ENCODE results near the gene TEX26.

TEX26 gene

DNA sequence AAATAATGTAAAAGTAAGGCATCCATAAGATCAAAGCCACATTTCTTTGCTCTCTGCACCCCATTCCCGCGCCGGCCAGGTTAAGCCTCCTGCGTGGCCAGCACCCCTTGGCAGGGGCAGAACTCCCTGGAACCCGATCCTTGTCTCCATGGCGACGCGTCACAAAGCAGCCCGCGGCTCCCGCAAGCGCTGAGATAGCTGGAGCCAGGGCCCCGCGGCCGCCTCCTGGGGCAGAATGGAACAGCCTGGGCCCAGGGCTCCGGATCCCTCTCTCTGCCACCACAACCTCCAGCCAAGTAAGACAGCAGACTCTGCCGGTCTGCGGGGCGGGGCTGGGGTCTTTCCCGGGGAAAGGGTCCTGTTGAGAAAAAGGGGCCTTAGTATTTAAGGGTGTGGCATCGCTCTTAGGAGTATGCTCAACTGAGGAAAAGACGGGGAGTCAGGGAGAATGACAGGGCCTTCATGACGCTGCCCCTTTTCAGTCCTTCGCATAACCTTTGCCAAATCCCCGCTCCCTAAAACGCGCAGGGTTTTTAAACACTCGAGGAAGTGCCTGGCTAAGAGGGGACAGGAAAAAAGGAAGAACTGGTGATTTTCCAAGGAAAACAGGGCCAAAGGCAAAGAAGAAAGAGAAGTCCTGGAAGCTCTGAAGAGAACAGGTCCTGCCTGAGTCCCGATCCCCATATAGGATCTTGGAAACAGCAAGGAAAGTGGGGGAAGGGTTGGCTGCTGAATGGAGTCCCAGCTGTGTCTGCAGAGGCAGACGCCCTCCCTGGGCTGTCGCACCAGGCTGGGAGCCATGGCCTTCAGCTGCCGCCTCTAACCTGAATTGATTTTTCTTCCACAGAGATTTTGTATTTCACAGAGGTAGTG is at the start of gene TEX26:
Gene TEX26, plus strand, starts transcription at position 176 of the 873 bp plus-strand sequence. Its CDS starts 60 bp downstream, at position 236.
- DNase-seq (ENCODE audit: low read depth) = no peak

DNA sequence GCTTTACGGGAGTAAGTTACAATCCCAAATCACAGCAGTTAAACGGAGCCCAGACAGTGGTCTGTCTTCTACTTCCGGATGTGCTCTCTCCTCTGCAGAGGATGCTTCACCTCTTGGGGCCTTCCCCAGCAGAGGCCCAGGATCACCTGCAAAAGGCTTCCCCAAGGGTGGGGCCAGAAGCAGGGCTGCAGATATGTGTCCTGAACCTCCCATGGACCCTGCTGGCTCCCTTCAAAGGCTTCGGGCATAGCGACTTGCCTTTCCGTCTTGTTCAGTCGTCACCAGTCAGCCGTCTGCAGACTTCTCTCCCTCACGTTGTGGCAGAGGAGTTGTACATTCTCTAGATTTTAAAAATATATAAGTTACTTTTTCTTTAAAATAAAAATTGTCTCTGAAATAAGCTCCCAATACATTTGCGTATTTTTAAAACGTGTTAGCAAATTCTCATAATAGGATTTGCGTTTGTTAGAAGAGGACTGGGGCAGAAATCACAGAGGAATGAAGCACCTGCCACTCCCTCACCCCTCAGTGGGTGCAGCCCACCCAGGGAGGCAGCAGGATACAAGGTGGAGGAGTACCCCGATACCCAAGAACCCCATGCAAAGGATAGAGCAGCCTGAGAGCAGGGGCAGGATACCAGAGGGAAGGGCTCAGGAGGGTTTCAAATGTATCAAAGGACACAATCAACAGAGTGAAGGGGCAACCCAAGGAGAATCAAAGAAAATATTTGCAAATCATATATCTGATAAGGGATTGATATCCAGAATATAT is 49.3 kb upstream of the TEX26 start:
- no peak for DNase-seq (ENCODE audit: low read depth)

DNA sequence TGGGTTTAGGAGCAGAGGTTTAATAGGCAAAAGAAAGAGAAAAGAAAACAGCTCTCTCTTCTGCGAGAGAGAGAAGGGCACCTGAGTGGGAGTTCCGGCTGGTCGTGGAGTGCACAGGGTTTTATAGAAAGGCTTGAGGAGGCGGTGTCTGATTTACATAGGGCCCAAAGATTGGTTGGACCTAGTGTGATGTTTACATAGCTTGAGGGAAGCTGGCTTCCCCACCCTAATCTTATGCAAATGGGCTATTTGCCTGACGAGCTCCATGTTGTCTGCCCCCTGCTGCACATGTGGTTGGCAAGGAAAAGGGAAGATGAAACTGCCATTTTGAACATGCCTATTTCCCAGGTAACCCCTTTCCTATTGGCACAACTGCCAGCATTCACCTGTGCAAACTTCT is 47.9 kb upstream of the TEX26 start:
- DNase-seq (ENCODE audit: low read depth) = no peak

DNA sequence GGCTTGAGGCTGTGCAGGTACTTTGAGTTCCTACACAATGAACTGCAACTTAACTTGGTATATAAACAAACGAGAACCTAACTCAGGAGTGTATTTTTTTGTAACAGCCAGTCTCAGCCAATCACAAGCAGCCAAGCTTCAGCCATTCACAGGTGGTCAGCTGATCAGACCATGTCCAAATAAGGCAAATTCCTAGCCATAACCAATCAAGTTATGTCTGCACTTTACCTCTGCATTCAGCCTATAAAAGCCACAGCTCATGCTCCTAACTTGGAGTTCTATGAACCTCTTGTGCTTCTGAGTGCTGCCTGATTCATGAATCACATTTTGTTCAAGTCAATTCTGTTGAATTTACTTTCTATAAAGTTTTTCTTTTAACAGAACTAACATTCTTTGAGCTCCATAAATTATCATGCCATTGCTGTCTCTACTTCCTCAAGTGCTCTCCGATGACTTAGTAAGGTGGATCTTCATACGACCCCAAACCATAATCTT is 43.2 kb upstream of the TEX26 start:
- no peak for DNase-seq (ENCODE audit: low read depth)

DNA sequence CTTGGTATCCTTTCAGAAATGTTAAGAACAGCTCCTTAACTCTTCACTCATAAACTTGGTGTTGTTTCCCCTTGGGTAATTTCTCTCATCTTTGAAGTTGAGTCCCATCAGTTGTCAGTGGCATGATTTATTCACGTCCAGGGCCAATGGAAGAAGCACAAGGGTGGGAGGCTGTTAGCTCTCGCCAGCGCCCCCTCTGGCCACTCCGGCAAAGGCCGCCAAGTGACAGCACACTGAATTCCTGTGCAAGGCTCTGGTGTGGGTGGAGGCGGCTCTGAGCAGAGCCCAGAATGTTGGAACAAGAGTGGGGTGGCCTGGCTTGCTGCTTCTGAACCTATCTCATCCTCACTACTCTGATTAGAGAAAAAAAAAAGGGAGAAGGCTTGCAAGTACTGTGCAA is 39.5 kb upstream of the TEX26 start:
- DNase-seq (ENCODE audit: low read depth) = no peak

DNA sequence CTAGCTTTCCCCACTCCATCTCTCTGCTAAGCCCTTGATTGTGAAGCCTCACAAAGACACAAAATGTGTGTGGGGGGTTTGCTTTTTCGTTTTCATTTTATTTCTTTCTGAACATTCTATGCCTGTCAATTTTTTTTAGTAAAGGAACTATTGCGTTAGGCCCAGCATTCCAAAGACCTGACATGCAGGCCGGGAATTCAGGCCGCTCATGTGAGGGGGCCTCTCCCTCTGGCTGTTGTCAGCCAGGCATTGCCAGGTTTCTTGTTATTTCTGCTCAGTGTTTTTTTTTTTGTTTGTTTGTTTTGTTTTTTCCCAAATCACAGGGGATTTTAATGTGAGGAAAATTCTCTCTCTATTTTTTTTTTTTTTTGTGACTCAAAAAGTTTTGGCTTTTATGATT is 36.7 kb upstream of the TEX26 start:
- DNase-seq (ENCODE audit: low read depth) = no peak

DNA sequence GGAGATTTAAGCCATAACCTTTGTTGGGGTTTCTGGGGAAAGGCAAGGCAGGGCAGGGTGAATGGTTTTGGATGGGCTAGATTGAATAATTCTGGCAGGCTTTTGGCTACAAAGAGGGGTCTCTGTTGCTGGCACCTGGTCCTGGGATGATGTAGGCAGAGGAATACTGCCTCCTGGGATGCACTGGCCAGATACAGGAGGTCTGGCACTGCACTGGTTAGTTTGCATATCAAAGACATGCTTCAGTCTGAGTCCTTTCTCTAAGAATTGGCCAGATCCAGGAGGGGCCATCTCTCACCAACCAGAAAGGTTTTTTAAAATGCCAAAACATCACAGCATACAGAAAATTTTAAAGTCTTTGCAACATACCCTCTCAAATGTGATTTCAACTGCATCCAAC is 34.4 kb upstream of the TEX26 start:
- DNase-seq (ENCODE audit: low read depth) = no peak

DNA sequence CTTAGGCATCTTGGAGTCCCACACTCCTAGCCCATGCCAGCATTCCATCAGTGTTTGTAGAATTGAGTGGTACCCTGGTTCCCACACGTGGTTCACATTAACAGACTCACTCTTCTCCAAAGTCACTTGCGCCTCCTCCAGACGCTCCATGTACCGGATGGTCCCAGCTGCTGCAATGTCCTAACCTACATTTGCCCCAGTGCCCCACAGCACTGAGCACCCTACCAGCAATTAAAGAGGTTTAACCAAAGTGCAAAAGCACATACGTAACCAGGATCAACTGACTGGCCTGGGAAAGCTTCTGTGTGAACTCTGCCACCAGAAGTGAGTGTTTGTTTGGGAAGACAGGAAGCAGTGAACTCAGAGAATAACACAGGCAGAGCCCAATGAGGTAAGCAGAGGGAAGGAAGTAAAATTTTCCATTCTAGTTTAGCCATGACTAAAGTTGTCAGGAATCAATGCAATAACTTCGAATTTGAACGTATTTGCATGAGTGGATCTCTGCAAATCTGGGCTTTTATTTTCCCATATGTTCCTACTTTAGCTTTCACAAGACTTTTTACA is 33.7 kb upstream of the TEX26 start:
- DNase-seq (ENCODE audit: low read depth) = no peak

DNA sequence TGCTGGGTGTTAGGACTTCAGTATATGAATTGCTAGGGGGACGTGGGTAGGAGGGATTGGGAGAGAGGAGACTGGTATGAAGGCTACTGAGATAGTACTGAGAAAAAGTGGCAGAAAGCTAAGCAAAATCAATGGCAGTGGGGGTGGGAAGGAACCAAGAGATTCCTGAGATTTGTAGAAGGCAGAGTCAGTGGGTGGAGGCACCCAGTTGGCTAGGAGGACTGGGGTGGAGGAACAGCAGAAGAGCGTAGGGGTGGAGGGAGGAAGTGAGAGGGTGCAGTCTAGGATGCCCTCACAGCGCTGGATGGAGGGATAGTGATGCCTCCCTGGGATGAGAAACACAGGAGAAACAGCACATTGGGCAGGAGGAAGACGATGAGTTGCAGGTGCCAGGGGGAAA is 32.0 kb upstream of the TEX26 start:
- no peak for DNase-seq (ENCODE audit: low read depth)

DNA sequence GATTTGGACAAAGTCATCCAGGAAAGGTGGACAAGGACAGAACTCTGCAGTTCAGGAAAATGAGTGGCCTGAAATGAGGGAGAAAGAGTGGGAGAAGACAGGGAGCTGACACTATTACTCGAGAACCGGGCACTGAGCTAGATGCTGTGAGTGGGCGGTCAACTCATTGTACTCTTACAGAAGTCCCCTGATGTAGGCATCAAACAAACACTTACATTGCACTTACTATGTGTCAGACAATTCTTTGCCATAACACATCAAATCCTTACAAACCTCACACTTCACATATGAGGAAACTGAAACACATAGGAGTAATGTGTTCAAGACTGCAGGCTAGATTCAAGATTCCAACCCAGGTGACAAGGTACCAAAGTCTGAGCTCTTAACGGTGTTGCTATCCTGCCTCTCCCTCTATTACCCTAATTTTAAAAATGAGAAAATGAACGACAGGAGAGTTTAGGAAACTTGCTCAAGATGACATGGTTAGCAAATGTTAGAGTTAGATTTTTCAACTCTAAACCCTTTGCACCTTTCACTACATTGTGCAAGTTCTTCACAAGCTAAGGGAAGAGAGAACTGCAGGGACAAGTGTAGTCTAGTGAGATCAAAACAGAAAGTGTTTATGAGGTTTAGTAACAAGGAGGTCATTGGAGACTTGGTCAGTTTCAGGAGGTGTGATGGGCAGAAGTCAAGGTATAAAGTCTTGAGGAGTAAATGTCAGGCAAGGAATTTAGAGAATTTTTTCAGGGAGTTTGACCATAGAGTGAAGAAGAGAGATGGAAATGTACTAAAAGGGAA is 31.3 kb upstream of the TEX26 start:
- DNase-seq (ENCODE audit: low read depth) = no peak

DNA sequence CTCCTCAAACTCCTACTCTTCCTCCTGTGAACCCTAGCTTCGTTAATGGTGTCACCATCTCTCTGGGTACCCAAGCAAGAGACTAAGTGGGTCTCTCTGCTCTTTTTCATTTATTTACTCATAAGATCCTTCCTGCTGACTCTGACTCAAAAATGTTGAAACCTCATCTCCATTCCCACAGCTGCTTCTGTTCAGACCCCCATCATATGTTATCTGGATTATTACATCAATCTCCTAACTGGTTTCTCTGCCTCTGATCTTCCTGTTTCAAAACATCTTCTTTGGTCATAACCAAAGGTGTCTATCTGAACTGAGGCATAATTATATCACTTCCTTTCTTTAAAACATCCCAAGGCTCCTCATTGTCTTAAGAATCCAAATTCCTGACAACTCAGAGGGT is 28.4 kb upstream of the TEX26 start:
- DNase-seq (ENCODE audit: low read depth) = no peak

DNA sequence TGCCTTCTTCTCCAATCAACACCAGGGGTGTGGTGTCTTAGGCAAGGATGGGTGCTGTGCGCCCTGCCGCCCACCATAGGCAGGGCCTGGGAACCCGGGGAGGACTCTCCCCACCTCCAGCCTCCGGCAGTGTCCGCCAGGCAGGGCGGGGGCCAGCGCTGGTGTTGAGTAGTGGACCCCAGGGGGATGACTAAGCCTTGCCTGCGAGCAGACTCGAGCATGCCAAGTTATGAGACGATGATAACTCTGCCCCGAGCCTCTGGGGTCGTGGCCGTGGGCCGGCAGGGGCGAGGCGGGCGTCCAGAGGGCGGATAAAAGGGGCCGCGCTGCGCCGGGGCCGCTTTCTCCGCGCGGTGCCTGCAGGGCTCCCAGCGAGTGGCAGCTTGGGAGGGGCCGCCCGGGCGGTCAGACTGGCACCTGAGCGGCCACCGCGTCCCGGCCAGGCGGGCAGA is 26.5 kb upstream of the TEX26 start, which contains the start of gene MEDAG:
Gene MEDAG, plus strand, starts transcription at position 340 of the 452 bp plus-strand sequence. CDS start 245 bp downstream, outside the sequence.
- DNase-seq (ENCODE audit: low read depth) = no peak

DNA sequence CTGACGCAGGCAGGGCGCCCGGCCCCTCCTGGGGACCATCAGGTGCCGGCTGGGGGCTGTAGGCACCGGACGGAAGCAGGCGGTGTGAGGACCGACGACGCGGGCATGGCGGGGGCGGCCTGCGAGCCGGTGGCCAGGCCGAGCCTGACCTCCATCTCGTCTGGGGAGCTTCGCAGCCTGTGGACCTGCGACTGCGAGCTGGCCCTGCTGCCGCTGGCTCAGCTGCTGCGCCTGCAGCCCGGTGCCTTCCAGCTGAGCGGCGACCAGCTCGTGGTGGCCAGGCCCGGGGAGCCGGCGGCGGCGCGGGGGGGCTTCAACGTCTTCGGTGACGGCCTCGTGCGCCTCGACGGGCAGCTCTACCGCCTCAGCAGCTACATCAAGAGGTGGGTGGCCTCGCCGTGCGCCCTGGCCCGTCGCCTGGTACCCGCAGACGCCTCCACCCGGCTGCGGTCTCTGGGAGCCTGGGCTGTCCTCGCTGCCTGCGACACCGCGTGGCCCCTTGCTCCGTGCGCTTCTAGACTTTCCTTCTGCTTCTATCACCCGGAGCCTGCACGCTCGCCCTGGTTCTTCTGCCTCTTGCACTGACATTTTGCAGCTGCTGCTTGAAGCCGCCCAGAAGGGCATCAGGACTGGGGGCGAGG is 25.9 kb upstream of the TEX26 start:
- DNase-seq (ENCODE audit: low read depth) = no peak

DNA sequence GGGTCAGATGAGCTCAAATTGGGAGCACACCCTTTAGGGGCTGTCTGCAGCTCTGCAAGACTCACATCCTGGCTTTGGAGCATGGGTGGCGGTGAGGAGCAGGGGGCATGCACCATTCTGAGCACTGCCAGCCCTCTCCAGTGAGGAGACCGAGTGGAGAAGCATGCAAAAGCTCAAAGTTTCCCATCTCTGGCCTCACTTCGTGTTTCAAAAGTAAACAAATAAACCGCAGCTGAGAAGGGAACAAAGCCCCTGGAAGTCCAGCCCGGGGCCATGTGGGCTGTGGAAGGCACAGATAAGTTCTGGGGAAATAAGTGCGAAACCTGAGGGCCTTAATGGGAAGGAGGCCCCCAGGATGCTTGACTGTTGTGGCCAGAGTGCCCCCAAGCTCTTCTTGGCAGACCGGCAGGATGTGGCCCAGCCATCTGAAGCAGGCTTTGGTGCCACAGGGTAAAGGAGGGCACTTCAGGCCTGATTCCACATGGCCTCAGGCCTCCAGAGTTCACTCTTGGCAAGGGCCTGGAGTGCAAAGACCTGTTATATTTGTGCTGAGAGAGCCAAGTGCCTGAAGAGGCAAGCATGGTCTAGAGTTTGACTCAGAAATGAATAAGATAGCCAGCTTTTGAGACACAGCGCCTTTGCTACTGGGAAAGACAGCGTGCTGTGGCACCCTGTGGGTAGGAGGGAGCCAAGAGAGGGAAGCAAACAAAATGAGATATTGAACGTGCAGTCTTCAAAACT is 25.2 kb upstream of the TEX26 start:
- DNase-seq (ENCODE audit: low read depth) = no peak

DNA sequence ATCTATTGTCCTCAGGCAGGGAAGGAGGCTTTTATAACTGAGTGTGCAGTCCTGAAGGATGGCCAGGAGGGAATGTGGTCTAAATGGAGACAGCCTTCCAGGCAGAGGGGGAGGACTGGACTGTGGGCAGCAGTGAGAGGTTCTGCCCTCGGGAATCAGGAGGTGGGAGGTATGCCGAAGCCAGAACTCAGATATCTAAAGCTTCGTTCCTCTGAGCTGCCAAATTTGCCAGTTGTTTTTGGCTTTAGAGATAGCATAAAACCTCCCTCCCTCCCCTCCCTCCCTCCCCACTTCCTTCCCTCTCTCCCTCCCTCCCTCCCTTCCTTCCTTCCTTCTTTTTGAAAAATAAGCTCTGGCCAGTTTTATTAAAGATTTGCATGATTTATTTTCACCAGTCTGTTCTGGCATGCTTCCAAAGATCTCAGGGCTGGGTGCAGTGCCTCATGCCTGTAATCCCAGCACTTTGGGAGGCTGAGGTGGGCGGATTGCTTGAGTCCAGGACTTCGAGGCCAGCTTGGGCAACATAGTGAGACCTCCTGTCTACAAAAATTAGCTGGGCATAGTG is 24.0 kb upstream of the TEX26 start:
- DNase-seq (ENCODE audit: low read depth) = no peak

DNA sequence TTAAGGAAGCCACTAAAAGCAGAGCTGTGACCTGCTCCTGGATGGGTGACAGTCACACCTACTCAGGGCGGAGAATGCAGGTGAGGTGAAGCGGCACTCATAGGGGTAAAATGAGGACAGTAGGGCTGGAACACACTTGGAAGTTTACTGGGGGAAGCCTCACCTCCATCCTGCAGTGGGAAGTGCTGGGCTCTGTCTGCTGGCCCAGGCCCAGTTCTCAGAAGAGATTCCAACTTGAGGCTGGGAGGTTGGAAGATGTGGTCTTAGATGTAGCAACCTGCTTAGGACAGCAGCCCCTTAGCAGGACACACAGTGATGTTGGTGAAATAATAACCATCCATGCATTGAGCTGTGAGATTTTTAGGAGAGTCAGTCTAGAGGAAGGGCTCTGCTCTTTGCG is 21.8 kb upstream of the TEX26 start:
- no peak for DNase-seq (ENCODE audit: low read depth)

DNA sequence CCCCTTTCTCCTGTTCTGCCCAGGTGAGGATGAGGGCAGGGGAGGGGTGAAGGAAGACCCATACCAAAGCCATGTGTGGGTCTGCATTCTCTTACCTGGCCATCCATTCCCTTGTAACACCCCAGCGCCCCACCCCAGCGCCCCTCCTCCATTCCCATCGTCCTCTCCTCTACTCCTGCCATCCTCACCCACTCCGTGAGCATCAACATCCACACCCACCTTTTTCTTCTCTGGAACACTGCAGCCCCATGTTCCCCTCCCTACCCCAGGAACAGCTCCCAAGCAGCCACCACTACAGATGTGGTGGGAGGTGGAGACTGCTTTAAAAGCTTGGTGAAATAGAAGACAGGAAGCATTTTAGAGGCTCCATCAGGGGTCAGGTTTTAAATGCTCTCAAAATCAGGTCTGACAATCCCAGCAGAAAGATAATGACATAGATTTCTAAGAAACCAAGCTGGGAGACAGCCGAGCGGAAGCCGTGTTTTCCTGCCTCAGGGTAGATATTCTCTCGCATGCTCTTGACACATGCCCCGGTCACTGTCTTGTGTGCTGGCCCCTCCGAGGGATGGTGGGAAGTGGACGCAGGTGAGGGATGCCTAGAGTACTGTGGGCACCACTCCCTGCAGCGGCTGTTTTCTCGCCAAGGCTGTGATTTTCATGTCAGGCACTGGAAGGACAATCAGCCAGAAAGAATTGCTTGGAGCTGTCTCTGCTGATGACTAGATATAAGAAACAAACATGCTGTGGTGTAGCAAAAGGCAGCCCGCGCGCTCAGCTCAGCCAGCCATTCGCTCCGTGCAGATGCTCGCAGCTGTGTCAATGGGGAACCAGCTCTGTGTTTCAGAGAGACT is 16.5 kb upstream of the TEX26 start:
- DNase-seq (ENCODE audit: low read depth) = no peak

DNA sequence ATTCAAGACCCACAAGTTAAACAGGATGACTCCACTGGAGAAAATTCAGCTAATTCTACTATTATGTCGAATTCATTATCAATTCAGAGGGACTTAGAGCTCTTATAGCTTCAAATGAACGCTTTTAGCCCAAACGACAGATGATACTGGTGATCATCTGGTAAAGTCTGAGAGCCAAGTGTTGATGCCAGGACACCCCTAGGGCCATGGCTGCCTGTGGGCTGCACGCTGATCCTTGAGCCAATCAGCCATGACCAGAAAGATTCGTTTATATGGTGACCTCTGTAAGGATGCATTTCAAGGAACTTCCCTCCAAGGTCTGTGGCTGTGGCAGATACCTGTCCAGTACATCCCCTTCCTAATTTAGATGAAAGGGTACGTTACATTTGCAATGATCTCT is 15.5 kb upstream of the TEX26 start:
- no peak for DNase-seq (ENCODE audit: low read depth)

Data from HS-27A (cell line).